Stimulated activated CD4-positive, alpha-beta T cell treated with anti-CD3 and anti-CD28 coated beads, TNF-alpha, amount 100 ng/mL, for 1 hour (primary cell): Measurements from ENCODE around the gene KDM2B.

Experiments used
- DNase-seq, 3 donors: peaks; one replicate each; pipeline ENCODE4 v3.0.0-alpha.2; 2020; ENCODE audit warnings: low read depth in 3 of 3, low spot score in 1 of 3

The KDM2B gene

GRCh38 chr12:121562488-121562887, 18.3 kb downstream of the KDM2B start:
- DNase-seq: no peak

- no peak for DNase-seq
These were observed 19.8 kb downstream of the KDM2B start for GRCh38 chr12:121561009-121561395.

GRCh38 chr12:121560392-121561008, 20.3 kb downstream of the KDM2B start:
- DNase-seq: no peak

- DNase-seq: no peak
These were observed 21.9 kb downstream of the KDM2B start for GRCh38 chr12:121558956-121559355.

- no peak for DNase-seq
These were observed 29.7 kb downstream of the KDM2B start for GRCh38 chr12:121550974-121551634.

- no peak for DNase-seq
These were observed 31.7 kb downstream of the KDM2B start for GRCh38 chr12:121549075-121549474.

GRCh38 chr12:121545480-121545879, 35.3 kb downstream of the KDM2B start:
- no peak for DNase-seq

GRCh38 chr12:121543786-121544185, 37.0 kb downstream of the KDM2B start:
- DNase-seq: no peak

GRCh38 chr12:121539908-121540307, 40.9 kb downstream of the KDM2B start:
- DNase-seq: no peak

- DNase-seq: no peak
These were observed 42.1 kb downstream of the KDM2B start for GRCh38 chr12:121538699-121539061.

GRCh38 chr12:121537814-121538698, 42.8 kb downstream of the KDM2B start:
- no peak for DNase-seq

GRCh38 chr12:121536899-121537813, 43.7 kb downstream of the KDM2B start:
- peak in 1 of 3 donors; percentile 22 for DNase-seq

GRCh38 chr12:121536054-121536898, 44.5 kb downstream of the KDM2B start:
- DNase-seq: peak in 1 of 3 donors; percentile 33

- DNase-seq: no peak
These were observed 45.4 kb downstream of the KDM2B start for GRCh38 chr12:121535150-121536053.

GRCh38 chr12:121534495-121535148, 46.2 kb downstream of the KDM2B start:
- DNase-seq: peak in 2 of 3 donors; percentile 32 to 40

- no peak for DNase-seq
These were observed 47.3 kb downstream of the KDM2B start for GRCh38 chr12:121533394-121534090.

- DNase-seq: no peak
These were observed 48.1 kb downstream of the KDM2B start for GRCh38 chr12:121532503-121533393.
